ENCODE results near the gene IFNA8. TPM values are rescaled to one million over a fixed set of nuclear protein-coding genes. Genes with fewer than 3 reads are reported as not detected.

Gene IFNA8
- total and polyA plus RNA-seq, 2 donors (not counting 1 experiment from before 2014, with no cell fraction given), result not detected

DNA sequence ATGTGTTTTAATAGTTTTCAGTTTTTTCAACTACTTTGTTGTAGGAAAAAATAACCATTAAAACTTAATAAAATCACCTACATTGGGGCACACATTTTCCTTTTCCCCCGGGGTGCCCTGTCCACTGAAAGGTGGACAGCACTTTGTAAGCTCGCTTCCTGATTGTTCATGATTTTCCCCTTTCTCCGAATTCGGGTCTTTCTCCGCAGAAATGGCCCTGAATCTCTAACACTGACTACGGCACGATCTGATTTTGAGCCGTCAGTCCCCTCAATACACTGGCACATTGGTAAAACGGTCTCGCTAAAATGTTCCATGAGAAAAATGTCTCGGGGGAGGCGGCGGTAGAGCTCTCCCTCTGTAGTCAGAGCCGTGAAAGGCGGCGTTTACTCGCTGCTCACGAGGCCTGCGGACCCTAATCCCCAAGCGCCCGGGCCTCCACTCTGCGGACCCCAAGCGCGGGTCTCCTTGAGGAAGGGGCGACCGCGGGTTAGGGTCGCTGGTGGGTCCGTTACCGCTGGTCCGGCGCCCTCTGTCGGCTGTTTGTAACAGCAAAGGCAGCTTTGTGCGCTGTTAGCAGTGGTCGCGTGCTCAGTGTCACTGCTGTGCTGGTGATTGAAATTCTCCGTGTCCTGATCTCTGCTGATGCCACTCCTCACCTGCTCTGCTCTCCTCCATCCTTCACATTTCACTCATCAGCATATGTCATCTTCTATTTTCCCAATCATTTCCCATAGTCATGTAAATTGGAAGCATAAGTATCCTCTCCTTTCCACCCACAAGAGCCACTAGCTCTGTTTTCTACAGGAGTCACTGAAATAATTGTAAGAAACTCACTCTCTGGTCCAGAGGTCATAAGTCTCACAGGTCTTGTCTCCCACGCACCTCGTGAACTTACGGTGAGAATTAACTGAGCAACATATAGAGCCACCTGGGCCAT is 12.9 kb upstream of the IFNA8 start:
- H4K20me1 ChIP-seq (ENCODE audit: control insufficient read depth, insufficient read depth, low read length, poor library complexity, severe bottlenecking), result no peaks in the 10 kb centered on the region
- H2AFZ ChIP-seq (ENCODE audit: insufficient read depth, low read depth, low read length, poor library complexity, severe bottlenecking), result peak overlapping the region; percentile 70
- Mint-ChIP-seq H3K4me3 (peak overlapping the region; percentile 68), H3K9me3 (ENCODE audit: insufficient read depth) (no peaks in the 10 kb centered on the region), H3K27me3 (peaks cover 69% of the 10 kb centered on the region), H3K27ac (no peak overlapping the region), H3K4me1 (peaks cover 18% of the 10 kb centered on the region)
- H3K27ac ChIP-seq (ENCODE audit: low read length in 2 of 2), result no peak overlapping the region
- peak overlapping the region; percentile 60 for H3K9ac ChIP-seq (ENCODE audit: low read length)
- intact Hi-C loops (cut with micrococcal nuclease), result loop anchor here (1.0 to 5.0 kb wide), 4 partner anchors 13 to 70 kb away; partner anchors contain the start of gene KLHL9
- H3K4me3 ChIP-seq (ENCODE audit: control extremely low read depth in 1 of 5, extremely low read depth in 1 of 5, insufficient read depth in 1 of 5, low read depth in 2 of 5, low read length in 4 of 5), result peak overlapping the region in 4 of 5 experiments; percentile 22 to 52 (median 32)
- H3K9me3 ChIP-seq (ENCODE audit: control extremely low read depth in 1 of 3, control insufficient read depth in 2 of 3, insufficient read depth in 1 of 3, low read length in 2 of 3), result peaks cover 0 to 4% (median 0%) of the 10 kb centered on the region in 3 donors
- DNase-seq, result peak; percentile 74
- 3% methylated on average over 34 of the region's 40 CpGs for WGBS (ENCODE audit: insufficient coverage)
- no peak for TF ChIP-seq EZH2 (IDR thresholded peaks at IDR 0.05; ENCODE audit: borderline replicate concordance, insufficient read depth, low read depth, low read length, poor library complexity, severe bottlenecking)
- TF ChIP-seq, protein P1, sequence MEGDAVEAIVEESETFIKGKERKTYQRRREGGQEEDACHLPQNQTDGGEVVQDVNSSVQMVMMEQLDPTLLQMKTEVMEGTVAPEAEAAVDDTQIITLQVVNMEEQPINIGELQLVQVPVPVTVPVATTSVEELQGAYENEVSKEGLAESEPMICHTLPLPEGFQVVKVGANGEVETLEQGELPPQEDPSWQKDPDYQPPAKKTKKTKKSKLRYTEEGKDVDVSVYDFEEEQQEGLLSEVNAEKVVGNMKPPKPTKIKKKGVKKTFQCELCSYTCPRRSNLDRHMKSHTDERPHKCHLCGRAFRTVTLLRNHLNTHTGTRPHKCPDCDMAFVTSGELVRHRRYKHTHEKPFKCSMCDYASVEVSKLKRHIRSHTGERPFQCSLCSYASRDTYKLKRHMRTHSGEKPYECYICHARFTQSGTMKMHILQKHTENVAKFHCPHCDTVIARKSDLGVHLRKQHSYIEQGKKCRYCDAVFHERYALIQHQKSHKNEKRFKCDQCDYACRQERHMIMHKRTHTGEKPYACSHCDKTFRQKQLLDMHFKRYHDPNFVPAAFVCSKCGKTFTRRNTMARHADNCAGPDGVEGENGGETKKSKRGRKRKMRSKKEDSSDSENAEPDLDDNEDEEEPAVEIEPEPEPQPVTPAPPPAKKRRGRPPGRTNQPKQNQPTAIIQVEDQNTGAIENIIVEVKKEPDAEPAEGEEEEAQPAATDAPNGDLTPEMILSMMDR (IDR thresholded peaks at IDR 0.05), result peak; percentile 87
- H3K4me2 ChIP-seq (replicated peaks; ENCODE audit: low read depth, low read length, poor library complexity, severe bottlenecking), result peak overlapping the region; percentile 79
- peaks cover 3 to 57% (median 37%) of the 10 kb centered on the region in 4 experiments for H3K27me3 ChIP-seq (replicated peaks in 1 of 4; ENCODE audit: control extremely low read depth in 1 of 4, control insufficient read depth in 3 of 4, insufficient read depth in 4 of 4, low read length in 3 of 4)
- no peaks in the 10 kb centered on the region for H3K79me2 ChIP-seq (ENCODE audit: control insufficient read depth, insufficient read depth, low read length)
- no peaks in the 10 kb centered on the region for H3K36me3 ChIP-seq (replicated peaks in 1 of 2; ENCODE audit: control extremely low read depth in 1 of 2, control insufficient read depth in 1 of 2, extremely low read depth in 1 of 2, insufficient read depth in 2 of 2, low read length in 1 of 2)
- ATAC-seq (ENCODE audit: low read depth), result peak; percentile 52
- CTCF ChIA-PET, result interaction anchor here (0.6 to 7.2 kb wide), 37 partner anchors 9 to 849 kb away, joined by 3 to 159 read pairs (median 6); partner anchors contain the start of genes IFNA2, IFNA8 and KLHL9
- peaks cover 8 to 11% of the 10 kb centered on the region in 2 donors for H3K4me1 ChIP-seq (ENCODE audit: control insufficient read depth in 2 of 2, insufficient read depth in 2 of 2, low read length in 2 of 2)
- POLR2A ChIA-PET, result no interaction called here
